HG03039 (cell line): Measurements from ENCODE around the gene ZNF48.
"Not testable (repeated sequence)": the region's sequence is repeated elsewhere in the genome, so short reads cannot be mapped to it uniquely, and the experiment has no call there.

Experiments used
- ATAC-seq: cut with Tn5 transposase; IDR thresholded peaks from one replicate; pipeline ENCODE4 v1.9.1; 2021; ENCODE audit warnings: mild to moderate bottlenecking, moderate library complexity; ENCODE audit not compliant: unreplicated experiment

The ZNF48 gene

DNA sequence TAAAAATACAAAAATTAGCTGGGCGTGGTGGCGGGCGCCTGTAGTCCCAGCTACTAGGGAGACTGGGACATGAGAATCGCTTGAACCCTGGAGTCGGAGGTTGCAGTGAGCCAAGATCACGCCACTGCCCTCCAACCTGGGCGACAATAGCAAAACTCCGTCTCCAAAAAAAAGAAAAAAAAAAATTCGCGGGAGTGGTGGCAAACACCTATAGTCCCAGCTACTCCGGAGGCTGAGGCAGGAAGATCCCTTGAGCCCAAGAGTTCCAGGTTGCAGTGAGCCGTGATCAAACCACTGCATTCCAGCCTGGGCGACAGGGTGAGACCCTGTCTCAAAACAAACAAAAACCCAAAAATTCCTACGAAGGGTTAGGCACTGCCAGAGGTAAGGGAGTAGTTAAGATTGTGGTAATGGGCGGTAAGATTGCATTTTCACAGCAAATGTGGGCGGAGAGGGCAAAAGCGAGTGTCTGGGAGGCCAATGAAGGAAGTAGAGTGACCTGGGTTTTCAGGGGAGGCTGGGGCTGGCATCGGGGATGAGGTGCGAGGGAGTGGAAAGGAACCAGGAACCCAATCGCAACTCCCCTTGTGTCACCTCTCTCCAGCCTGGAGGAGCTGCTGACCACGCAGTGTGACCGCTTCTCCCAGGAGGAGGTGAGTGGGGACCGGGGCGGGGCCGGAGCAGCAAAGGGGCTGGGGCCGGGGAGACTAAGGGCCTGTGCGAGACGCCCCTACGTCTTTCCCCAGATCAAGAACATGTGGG lies 18.0 kb upstream of the ZNF48 start:
- no peak for ATAC-seq

GRCh38 chr16:30377812-30378235 lies 17.4 kb upstream of the ZNF48 start:
- peak; percentile 36 for ATAC-seq

DNA sequence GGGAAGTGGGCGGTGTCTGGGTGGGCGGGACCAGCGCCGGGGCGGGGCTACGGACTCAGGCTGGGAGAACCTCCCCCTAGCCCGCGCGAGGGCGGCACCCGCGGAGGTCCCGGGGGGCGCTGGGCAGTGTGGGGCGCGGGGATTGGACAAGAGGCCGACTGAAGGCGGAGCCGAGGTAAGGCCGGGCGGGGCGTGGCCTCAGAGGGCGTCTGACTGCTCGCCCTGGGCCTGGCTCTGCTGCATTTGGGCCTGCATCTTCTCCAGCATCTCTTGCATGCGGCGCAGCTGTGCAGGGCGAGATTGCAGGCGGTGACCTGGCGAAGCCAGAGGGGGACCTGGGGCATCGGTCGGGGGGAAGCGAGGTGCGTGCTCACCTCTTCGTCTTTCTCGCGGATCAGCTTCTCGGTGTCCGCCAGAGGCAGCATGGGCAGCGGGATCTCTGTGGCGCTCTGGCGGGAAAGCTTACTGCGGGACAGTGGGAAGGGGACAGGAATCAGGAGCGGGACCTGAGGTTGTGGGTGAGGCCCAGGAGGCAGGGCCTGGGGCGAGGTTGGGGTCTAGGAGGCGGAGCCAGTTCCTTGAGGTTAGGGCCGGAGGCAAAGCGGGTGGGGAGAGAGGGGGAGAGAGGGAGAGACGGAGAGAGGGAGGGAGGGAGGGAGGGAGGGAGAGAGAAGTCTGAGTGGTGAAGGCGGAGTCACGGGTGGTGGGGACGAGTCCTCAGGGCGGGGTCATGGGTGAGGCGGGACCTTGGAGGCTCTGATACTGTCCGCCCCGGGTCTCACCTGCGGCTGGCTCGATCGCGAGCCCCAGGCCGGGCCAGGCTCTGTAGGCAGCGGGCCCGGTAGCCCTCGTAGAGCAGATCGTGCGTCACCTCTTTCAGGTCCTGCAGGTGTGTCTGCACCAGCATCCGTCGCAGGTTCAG lies 16.7 kb upstream of the ZNF48 start:
- ATAC-seq, result peak; percentile 88

- ATAC-seq, result no peak
These were observed 15.9 kb upstream of the ZNF48 start for GRCh38 chr16:30379158-30379783.

- no peak for ATAC-seq
These were observed 15.0 kb upstream of the ZNF48 start for GRCh38 chr16:30380072-30380802.

GRCh38 chr16:30380803-30381208 lies 14.4 kb upstream of the ZNF48 start:
- no peak for ATAC-seq

- ATAC-seq, result no peak
These were observed 13.8 kb upstream of the ZNF48 start for GRCh38 chr16:30381291-30382041.

GRCh38 chr16:30382111-30382881 lies 12.9 kb upstream of the ZNF48 start, which contains the start of gene SEPTIN1:
SEPTIN1 (minus strand) TSS chr16:30382561; CDS start chr16:30382542, 19 bp downstream.
- ATAC-seq, result no peak

- no peak for ATAC-seq
These were observed 11.7 kb upstream of the ZNF48 start for GRCh38 chr16:30383521-30383920.

DNA sequence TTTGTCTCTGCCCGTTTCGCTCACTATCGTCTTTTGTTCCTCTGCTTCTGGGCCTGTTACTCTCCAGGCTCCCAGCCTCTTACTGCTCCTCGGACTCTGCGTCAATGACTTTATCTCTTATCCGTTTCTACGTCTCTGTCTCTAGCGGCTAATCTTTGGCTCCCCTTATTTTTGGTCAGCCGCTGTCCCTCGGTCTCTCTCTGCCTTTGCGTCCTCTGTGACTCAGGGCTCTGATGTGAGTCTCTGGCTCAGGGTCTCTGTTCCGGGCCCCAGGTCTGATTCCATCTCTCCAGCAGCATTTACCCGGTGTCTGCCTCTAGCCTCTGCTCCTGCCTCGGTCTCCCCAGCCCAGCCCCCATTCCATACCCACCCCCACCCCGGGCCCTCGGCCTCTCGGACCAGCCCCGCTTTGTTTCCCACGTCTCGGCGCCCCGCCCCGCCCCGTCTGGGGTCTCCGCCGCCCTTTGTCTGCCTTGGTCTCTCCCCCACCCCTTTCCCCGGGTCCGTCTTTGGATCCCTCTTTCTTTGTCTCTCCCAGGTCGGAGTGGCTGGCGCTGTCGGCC lies 547 bp upstream of the ZNF48 start:
- no peak for ATAC-seq

- ATAC-seq, result no peak
These were observed 869 bp downstream of the ZNF48 start for GRCh38 chr16:30395992-30396585.

DNA sequence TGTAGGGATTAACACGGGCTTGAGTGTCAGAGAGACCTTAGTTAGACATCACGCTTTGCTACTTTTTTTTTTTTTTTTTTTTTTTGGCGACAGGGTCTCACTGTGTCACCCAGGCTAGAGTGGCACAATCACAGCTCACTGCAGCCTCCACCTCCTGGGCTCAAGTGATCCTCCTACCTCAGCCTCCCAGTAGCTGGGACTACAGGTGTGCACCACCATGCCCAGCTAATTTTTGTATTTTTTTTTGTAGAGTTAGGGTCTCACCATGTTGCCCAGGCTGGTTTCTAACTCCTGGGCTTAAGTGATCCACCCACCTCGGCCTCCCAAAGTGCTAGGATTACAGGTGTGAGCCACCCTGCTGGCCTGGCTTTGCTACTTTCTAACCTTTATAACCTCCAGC lies 1.4 kb downstream of the ZNF48 start:
- ATAC-seq, result not testable (repeated sequence)

GRCh38 chr16:30397056-30397455 lies 1.8 kb downstream of the ZNF48 start:
- no peak for ATAC-seq

- ATAC-seq, result no peak
These were observed 2.8 kb downstream of the ZNF48 start for GRCh38 chr16:30397776-30398660.

- no peak for ATAC-seq
These were observed 3.6 kb downstream of the ZNF48 start for GRCh38 chr16:30398661-30399434.

DNA sequence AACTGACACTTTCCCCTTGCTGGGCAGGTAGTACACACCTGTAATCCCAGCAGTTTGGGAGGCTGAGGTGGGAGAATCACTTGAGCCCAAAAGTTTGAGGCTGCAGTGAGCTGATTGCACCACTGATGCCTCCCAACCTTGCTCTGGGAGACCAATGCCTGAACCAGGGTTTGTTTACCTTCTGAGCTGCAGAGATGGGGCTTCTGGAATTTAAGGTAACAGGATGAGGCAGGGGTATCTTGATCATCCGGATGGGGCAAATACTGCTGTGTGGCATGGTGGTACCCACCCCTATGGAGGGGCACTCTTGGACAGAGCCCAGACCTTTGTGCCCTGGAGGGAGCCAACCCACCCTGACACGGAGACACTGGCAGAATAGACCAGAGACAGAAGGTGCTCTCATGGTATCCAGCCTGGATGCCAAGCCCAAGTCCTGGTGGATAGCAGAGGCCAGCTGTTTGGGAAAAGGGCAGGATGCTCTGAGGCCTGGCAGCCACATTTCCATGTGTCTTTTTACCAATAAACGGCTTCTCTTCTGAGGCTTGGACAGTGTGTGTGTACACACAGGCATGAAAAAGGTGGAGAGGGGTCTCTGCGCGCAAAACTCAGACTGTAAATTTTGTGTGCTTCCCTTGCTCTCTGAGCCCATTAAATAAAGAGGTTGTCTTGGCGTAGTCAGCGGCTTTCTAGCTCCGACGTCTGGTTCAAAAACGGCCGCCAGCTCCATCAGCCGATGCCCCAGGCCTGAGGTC lies 4.4 kb downstream of the ZNF48 start:
- ATAC-seq, result no peak
